Neural progenitor cell (in vitro differentiated cells): ENCODE results near the gene MARK4. TPM values are rescaled to one million over a fixed set of nuclear protein-coding genes. Genes with fewer than 3 reads are reported as not detected.
A peak's percentile ranks its signal among the peaks of the same experiment; 100 is the strongest.

ENCODE experiments used
- DNase-seq: peaks from one replicate; pipeline ENCODE4 v3.0.0-alpha.2; 2016; ENCODE audit warnings: low spot score
- H2AFZ ChIP-seq: fragments of 200-600 bp; sonication (generic); replicated peaks from 2 replicates; pipeline ENCODE4 v1.6.1; 2016; ENCODE audit warnings: antibody characterized with exemption
- H3F3A ChIP-seq: fragments of 200-600 bp; sonication (generic); 2 replicates; pipeline ENCODE4 v1.6.1; 2016; ENCODE audit warnings: antibody characterized with exemption, low read depth
- H3K27ac ChIP-seq: fragments of 200-600 bp; sonication (generic); 2 replicates; pipeline ENCODE4 v1.5.1; 2016; ENCODE audit warnings: mild to moderate bottlenecking
- H3K27me3 ChIP-seq: fragments of 200-600 bp; sonication (generic); 2 replicates; pipeline ENCODE4 v1.6.1; 2016; ENCODE audit warnings: mild to moderate bottlenecking, moderate library complexity
- H3K36me3 ChIP-seq: fragments of 200-600 bp; sonication (generic); 2 replicates; pipeline ENCODE4 v1.5.1; 2016
- H3K4me1 ChIP-seq: fragments of 200-600 bp; sonication (generic); 2 replicates; pipeline ENCODE4 v1.6.1; 2016; ENCODE audit warnings: mixed run types
- H3K4me2 ChIP-seq: fragments of 200-600 bp; sonication (generic); 2 replicates; pipeline ENCODE4 v1.6.1; 2016
- H3K4me3 ChIP-seq: fragments of 200-600 bp; sonication (generic); 2 replicates; pipeline ENCODE4 v1.5.1; 2016
- H3K79me2 ChIP-seq: fragments of 200-600 bp; sonication (generic); 2 replicates; pipeline ENCODE4 v1.6.1; 2016; ENCODE audit warnings: low read depth
- H3K9ac ChIP-seq: fragments of 200-600 bp; sonication (generic); 2 replicates; pipeline ENCODE4 v1.6.1; 2016
- H3K9me3 ChIP-seq: fragments of 200-600 bp; sonication (generic); 2 replicates; pipeline ENCODE4 v1.5.1; 2016; ENCODE audit warnings: low read depth
- H4K20me1 ChIP-seq: fragments of 200-600 bp; sonication (generic); 2 replicates; pipeline ENCODE4 v1.6.1; 2016; ENCODE audit warnings: low read depth
- H3K27ac Mint-ChIP-seq: 3 replicates; pipeline ENCODE4 v1.8.0; 2021; ENCODE audit warnings: mixed read lengths
- H3K27me3 Mint-ChIP-seq: 2 replicates; pipeline ENCODE4 v1.8.0; 2022; ENCODE audit warnings: low read depth, mild to moderate bottlenecking, inconsistent platforms, moderate library complexity, mixed read lengths; ENCODE audit not compliant: insufficient read depth
- H3K36me3 Mint-ChIP-seq: 3 replicates; pipeline ENCODE4 v1.8.0; 2021; ENCODE audit warnings: mixed read lengths
- H3K4me1 Mint-ChIP-seq: 3 replicates; pipeline ENCODE4 v1.8.0; 2021; ENCODE audit warnings: mixed read lengths
- H3K4me3 Mint-ChIP-seq: 3 replicates; pipeline ENCODE4 v1.8.0; 2021; ENCODE audit warnings: mild to moderate bottlenecking, moderate library complexity, mixed read lengths
- H3K9me3 Mint-ChIP-seq: 3 replicates; pipeline ENCODE4 v1.8.0; 2020; ENCODE audit warnings: mixed read lengths
- EZH2 ChIP-seq: fragments of 200-600 bp; sonication (generic); IDR thresholded peaks from 2 replicates; pipeline ENCODE4 v1.6.1; 2017; ENCODE audit warnings: antibody characterized with exemption, mild to moderate bottlenecking, moderate library complexity
- EZH2phosphoT487 ChIP-seq: fragments of 200-600 bp; sonication (generic); IDR thresholded peaks from 2 replicates; pipeline ENCODE4 v1.6.1; 2017; ENCODE audit warnings: antibody characterized with exemption
- total RNA-seq: library from RNA; depleted of rRNA; stranded (reverse); fragments of >200 nt; gene quantifications from 2 replicates; pipeline ENCODE4 v1.2.3, GENCODE V29; 2015; ENCODE audit warnings: low replicate concordance
- TF ChIP-seq, protein P1 (sequence below): fragments of 200-600 bp; sonication (generic); IDR thresholded peaks from 2 replicates; pipeline ENCODE4 v1.5.1; 2017; ENCODE audit warnings: antibody characterized with exemption, mild to moderate bottlenecking

MARK4 gene
- total RNA-seq, 1 donor from 2014 or later = 22.8 TPM

DNA sequence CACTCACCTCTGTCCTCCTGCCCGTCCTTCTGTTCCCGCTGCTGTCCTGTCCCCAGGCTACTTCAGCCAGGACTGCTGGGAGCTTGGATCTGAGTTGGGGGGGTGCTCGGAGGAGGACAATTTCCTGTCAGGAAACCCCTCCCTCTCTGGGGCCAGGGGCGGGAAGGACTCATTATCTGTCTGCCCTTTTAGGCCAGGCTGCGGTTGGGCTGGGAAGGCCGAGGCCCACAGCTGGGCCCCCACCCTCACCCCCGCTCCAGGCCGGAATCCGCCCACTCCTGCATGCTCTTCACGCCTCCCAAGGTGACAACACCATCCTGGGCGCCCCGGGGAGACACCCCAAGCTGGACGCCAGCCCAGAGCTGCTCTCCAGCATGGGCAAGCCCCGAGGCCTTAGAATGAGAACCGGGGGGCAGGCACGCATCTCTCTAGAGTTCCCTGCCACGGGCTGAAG, 5.7 kb upstream of the MARK4 start, which contains the start of gene EXOC3L2:
Gene EXOC3L2 (minus strand): TSS at position 74 of the 454 bp plus-strand sequence. CDS start 6,362 bp downstream, outside the sequence.
- Mint-ChIP-seq H3K27ac (peak within 1 kb of the TSS; percentile 3), H3K36me3 (no peaks in the 10 kb centered on the region), H3K4me1 (peaks cover 17% of the 10 kb centered on the region), H3K9me3 (no peaks in the 10 kb centered on the region), H3K4me3 (peak within 1 kb of the TSS; percentile 1), H3K27me3 (peaks cover 5% of the 10 kb centered on the region)
- peaks cover 2% of the 10 kb centered on the region for H3K4me1 ChIP-seq
- DNase-seq = no peak
- TF ChIP-seq EZH2phosphoT487 (no peak), EZH2 (no peak)
- H3K9ac ChIP-seq = no peak within 1 kb of the TSS
- H3F3A ChIP-seq = peaks cover 15% of the 10 kb centered on the region
- H3K79me2 ChIP-seq = peaks cover under 1% of the 10 kb centered on the region
- peaks cover 42% of the 10 kb centered on the region for H3K27me3 ChIP-seq
- H4K20me1 ChIP-seq = no peaks in the 10 kb centered on the region
- H3K4me3 ChIP-seq = no peak within 1 kb of the TSS
- no peak within 1 kb of the TSS for H2AFZ ChIP-seq
- H3K27ac ChIP-seq = no peak within 1 kb of the TSS
- no peak within 1 kb of the TSS for H3K4me2 ChIP-seq
- H3K9me3 ChIP-seq = no peaks in the 10 kb centered on the region
- H3K36me3 ChIP-seq = no peaks in the 10 kb centered on the region

DNA sequence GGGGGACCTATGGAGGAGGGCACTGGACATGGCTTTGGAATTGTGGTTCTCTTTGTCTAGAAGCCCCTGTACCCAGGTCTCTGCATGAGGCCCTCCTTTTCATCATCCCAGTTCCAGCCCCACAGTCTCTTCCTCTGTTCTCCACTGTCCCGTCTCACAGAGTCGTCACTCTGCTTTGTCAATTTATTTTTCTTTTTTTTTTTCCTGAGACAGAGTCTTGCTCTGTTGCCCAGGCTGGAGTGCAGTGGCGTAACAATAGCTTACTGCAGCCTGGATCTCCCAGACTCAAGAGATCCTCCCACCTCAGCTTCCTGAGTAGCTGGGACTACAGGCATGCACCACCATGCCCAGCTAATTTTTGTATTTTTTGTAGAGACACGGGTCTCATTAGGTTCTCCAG, 5.2 kb upstream of the MARK4 start:
- Histone ChIP-seq H4K20me1 (no peaks in the 10 kb centered on the region), H3K79me2 (peaks cover 5% of the 10 kb centered on the region), H3K4me2 (no peak overlapping the region), H3K4me3 (no peak overlapping the region), H3K27ac (no peak overlapping the region), H3K9me3 (no peaks in the 10 kb centered on the region), H3K4me1 (peaks cover 4% of the 10 kb centered on the region), H3K9ac (no peak overlapping the region), H3K36me3 (no peaks in the 10 kb centered on the region), H3F3A (peaks cover 15% of the 10 kb centered on the region), H2AFZ (no peak overlapping the region), H3K27me3 (peaks cover 44% of the 10 kb centered on the region)
- Mint-ChIP-seq H3K4me1 (peaks cover 19% of the 10 kb centered on the region), H3K27me3 (peaks cover 5% of the 10 kb centered on the region), H3K36me3 (no peaks in the 10 kb centered on the region), H3K9me3 (no peaks in the 10 kb centered on the region), H3K27ac (no peak overlapping the region), H3K4me3 (no peak overlapping the region)
- TF ChIP-seq EZH2 (no peak), EZH2phosphoT487 (no peak)
- DNase-seq = no peak

DNA sequence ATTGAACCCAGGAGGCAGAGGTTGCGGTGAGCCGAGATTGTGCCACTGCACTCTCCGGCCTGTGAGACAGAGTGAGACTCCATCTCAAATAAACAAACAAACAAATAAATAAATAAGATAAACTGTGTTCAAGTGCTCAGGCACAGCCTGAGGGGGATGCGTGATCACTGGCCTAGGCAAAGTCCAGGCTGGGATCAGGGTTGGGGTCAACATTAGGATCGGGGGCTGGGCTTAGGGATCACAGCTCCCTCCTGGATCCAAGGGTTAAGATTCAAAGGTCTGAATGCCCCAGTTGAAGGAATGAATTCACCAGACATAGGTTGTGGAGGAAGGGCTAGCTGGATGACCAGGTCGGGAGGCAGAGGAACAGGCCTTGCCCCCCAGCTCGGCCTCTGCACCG, 3.9 kb upstream of the MARK4 start:
- Mint-ChIP-seq H3K4me1 (peaks cover 19% of the 10 kb centered on the region), H3K4me3 (peak overlapping the region; percentile 43), H3K27ac (no peak overlapping the region), H3K36me3 (no peaks in the 10 kb centered on the region), H3K9me3 (no peaks in the 10 kb centered on the region), H3K27me3 (peaks cover 5% of the 10 kb centered on the region)
- H3K9ac ChIP-seq = no peak overlapping the region
- peaks cover 16% of the 10 kb centered on the region for H3F3A ChIP-seq
- no peaks in the 10 kb centered on the region for H3K36me3 ChIP-seq
- no peak for DNase-seq
- TF ChIP-seq EZH2phosphoT487 = no peak
- no peak for TF ChIP-seq EZH2
- TF ChIP-seq, protein P1, sequence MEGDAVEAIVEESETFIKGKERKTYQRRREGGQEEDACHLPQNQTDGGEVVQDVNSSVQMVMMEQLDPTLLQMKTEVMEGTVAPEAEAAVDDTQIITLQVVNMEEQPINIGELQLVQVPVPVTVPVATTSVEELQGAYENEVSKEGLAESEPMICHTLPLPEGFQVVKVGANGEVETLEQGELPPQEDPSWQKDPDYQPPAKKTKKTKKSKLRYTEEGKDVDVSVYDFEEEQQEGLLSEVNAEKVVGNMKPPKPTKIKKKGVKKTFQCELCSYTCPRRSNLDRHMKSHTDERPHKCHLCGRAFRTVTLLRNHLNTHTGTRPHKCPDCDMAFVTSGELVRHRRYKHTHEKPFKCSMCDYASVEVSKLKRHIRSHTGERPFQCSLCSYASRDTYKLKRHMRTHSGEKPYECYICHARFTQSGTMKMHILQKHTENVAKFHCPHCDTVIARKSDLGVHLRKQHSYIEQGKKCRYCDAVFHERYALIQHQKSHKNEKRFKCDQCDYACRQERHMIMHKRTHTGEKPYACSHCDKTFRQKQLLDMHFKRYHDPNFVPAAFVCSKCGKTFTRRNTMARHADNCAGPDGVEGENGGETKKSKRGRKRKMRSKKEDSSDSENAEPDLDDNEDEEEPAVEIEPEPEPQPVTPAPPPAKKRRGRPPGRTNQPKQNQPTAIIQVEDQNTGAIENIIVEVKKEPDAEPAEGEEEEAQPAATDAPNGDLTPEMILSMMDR = no peak
- no peak overlapping the region for H3K4me2 ChIP-seq
- no peak overlapping the region for H3K4me3 ChIP-seq
- peaks cover 7% of the 10 kb centered on the region for H3K4me1 ChIP-seq
- no peak overlapping the region for H2AFZ ChIP-seq
- H3K27ac ChIP-seq = no peak overlapping the region
- H3K27me3 ChIP-seq = peaks cover 36% of the 10 kb centered on the region
- H4K20me1 ChIP-seq = peaks cover 5% of the 10 kb centered on the region
- no peaks in the 10 kb centered on the region for H3K9me3 ChIP-seq
- H3K79me2 ChIP-seq = peaks cover 14% of the 10 kb centered on the region

DNA sequence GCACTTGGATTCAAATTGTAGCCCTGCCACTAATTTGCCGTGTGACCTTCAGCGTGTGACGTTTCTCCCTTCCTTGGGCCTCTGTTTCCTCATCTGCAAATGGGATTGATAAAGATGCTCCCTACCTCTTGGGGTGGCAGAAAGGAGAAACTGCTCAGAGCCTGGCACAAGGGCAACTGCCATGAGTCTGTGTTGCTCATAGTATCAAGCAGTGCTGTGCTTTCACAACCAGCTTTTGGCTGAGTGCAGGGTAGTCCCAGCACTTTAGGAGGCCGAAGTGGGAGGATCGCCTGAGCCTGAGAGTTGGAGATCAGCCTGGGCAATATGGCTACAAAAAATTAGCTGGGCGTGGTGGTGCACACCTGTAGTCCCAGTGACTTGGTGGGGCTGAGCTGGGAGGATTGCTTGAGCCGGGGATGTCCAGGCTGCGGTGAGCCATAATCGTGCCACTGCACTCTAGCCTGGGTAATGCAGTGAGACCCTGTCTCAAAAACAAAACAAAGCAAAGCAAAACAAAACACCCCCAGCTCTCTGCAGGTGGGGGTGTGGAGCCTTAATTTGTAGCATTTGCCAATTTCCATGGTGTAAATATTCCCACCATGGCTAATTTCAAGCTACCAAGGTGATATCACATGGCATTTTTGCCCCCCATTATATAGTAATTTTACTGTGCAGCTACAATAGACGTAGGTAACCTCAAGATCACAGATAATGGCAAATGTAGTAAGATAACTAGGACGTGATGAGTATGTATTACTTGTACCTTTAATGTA, 1.6 kb upstream of the MARK4 start:
- Histone ChIP-seq H2AFZ (no peak overlapping the region), H3K4me2 (no peak overlapping the region), H3K9ac (no peak overlapping the region), H4K20me1 (peaks cover 28% of the 10 kb centered on the region), H3K4me3 (no peak overlapping the region), H3K27me3 (peaks cover 27% of the 10 kb centered on the region), H3K36me3 (no peaks in the 10 kb centered on the region), H3K79me2 (peaks cover 37% of the 10 kb centered on the region), H3K27ac (no peak overlapping the region), H3K4me1 (peaks cover 12% of the 10 kb centered on the region), H3K9me3 (no peaks in the 10 kb centered on the region), H3F3A (peaks cover 20% of the 10 kb centered on the region)
- Mint-ChIP-seq H3K27me3 (peaks cover 4% of the 10 kb centered on the region), H3K27ac (no peak overlapping the region), H3K4me1 (peaks cover 25% of the 10 kb centered on the region), H3K36me3 (no peaks in the 10 kb centered on the region), H3K4me3 (peak overlapping the region; percentile 91), H3K9me3 (no peaks in the 10 kb centered on the region)
- no peak for DNase-seq
- no peak for TF ChIP-seq EZH2
- TF ChIP-seq, protein P1 = no peak
- TF ChIP-seq EZH2phosphoT487 = no peak
